GM18861 (cell line): ENCODE data around the gene B3GALNT2.

ENCODE experiments used
- ATAC-seq: cut with Tn5 transposase; IDR thresholded peaks from one replicate; pipeline ENCODE4 v1.9.1; 2021; ENCODE audit not compliant: unreplicated experiment

Gene B3GALNT2

DNA sequence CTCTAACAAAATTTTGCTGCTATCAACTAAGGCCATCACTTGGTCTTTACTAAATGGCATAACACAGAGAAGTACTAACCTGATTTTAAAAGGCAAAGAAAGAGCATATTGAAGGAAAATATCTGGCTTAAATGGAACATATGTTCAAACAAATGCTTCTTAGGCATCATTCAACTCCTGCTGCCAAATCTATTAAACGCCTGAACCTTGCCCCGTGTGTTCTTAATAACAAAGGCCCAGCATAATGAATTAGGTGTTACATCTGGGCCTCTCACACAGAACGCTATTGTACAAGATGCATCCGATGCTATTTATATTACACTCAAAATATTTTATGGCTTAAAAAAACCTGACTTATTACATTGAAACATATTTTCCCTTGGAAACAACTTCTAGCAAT is 48.4 kb downstream of the B3GALNT2 start:
- ATAC-seq = no peak

DNA sequence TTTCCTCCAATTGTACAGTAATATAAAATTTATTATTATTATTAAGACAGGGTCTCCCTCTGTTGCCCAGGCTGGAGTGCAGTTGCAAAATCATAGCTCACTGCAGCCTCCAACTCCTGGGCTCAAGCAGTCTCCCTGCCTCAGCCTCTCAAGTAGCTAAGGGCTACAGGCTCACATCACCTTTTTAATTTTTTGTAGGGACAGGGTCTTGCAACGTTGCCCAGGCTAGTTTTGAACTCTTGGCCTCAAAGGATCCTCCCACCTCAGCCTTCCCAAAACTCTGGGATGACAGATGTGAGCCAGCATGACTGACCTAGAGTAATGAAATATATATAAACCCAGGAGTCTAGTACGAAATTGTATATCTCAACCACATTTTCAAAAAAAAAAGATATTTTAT is 49.2 kb downstream of the B3GALNT2 start:
- ATAC-seq = no peak

DNA sequence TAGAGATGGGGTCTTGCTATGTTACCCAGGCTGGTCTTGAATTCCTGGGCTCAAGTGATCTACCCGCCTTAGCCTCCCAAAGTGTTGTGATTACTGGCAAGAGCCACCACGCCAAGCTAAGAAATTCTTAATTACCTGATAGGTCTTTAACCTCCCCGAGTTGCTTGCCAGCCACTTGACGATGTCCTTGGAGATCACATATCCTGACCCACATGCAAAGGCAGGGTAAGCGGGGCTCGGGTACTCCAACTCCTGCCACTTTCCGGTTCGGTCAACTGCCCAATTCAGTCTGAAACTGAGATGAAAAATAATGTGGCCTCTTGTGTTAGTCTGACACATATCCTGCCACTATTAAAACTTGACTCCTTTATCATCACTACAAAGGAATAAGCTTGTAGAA is 50.2 kb downstream of the B3GALNT2 start:
- ATAC-seq = no peak

DNA sequence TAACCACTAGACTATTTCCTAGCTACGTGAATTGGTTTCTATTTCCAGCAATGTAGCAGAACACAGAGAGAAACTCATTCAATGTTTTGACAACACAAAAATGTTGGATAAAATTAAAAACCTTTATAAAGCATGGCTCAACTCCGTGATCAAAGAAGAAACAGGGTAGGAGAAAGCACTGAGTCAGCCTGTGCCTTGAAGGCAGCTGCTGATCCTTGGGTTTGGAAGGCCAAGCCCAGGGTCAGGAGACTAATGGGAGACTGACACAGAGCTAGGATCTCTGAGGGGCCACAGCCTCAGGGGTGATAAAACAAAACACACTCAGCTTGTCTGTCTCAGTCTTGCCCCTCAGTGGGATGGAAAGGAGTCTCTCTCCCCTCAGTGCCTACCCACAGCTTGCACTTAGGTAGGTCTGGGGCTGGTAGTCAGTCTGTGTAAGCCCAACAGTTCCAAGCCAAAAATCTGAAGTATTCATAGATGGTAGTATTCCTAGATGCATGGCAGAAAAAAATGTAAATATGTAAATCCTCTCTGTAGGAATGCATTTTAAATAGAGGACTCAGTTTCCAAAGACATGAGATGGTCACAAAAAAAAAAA is 53.3 kb downstream of the B3GALNT2 start:
- ATAC-seq = no peak

DNA sequence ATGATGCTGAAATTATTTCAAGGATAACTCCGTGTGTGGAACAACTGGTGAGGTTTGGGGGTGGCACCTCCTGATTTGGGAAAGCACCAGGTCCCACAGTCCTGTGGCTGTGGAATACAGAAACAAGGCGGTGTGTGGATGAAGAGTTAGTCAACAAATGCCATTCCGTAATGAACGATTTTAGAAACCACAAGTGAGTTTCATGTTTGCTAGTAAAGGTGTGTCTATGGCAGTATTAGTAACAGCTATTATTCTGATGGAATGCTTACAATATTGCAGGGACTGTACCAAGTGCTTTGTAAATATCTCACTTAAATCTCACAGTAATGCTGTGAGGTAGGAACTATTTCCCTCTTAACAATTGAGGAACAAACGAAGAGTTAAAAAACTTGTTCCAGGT is 53.8 kb downstream of the B3GALNT2 start:
- ATAC-seq = no peak

DNA sequence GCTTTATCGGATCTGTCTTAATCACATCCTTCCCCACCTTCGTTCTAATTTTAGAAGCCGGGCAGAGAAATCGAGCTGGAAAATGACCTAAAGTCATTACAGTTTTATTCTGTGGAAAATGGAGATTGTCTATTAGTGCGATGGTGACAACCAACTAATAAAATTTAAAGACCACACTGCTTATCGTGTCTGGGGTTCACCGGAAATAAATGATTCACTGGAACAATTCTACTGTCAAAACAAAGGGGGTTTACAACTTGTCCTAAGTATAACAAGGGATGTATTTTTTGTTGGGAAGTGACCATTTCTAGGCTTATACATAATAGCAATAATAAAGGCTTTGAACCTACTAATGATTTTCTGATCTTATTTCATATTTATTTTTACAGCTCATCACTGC is 55.6 kb downstream of the B3GALNT2 start:
- ATAC-seq = no peak

DNA sequence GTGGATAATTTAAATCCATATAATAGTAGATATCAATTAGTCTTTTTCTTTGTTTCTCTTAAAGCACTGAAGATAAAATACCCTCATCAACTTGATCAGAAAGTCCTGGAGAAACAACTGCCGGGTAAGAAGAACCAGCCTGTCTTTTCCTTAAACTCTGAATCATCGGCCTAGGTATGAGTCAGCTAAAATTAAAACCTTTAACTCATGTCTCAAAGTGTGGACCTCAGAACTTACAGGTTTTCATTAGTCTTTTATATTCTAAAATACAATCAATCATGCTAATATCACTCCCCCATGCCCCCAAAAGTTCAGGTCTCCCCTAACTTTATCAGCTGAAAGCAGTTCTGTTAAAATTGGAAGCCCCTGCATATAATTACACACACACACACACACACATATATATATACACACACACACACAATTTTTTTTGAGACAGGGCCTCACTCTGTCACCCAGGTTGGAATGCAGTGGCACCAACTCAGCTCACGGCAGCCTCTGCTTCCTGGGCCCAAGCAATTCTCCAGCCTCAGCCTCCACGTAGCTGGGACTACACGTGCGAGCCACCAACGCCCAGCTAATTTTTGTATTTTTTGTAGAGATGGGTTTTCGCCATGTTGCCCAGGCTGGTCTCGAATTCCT is 61.3 kb downstream of the B3GALNT2 start:
- no peak for ATAC-seq

DNA sequence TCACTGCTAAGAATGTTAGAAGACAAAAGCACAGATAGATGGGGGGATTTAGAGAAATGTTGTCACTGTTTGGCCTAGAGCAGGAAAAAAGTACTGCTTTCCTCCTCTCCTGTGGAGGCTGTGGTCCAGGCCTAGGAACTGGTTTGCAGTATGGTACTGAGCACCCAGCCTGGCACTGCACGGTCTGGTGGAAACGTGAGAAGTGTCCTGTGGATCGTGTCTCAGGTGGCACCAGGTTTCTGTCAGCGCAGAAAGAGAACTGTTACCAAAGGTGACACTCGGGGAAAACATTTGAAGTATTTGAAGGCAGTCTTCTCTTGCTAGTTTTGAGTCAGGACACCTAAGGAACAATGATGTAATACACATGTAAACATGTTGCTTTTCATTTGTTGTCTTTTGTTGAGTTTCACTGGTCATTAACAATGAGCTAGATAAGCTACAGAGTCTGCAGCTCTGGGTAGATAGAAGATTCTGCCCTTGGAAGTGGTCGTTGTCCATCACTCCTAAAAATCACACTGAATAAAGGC is 63.0 kb downstream of the B3GALNT2 start:
- ATAC-seq = no peak

DNA sequence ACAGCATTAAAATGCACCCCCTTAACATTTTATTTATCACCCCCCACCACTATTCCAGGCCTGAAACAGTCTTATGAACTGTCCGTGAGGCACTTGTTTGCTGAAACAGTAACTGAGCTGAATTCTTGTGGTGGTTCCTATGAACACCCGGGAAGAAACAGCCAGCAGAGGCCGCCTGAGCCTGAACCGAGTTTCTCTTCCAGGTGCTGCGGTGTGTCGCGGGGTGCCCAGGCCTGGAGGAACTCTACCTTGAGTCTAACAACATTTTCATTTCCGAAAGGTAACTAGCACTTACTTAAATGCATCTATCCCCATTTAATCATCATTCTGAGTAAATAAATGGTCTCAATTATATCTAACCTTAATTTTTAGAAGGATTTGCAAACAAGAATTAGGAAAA is 70.3 kb downstream of the B3GALNT2 start:
- ATAC-seq = no peak

DNA sequence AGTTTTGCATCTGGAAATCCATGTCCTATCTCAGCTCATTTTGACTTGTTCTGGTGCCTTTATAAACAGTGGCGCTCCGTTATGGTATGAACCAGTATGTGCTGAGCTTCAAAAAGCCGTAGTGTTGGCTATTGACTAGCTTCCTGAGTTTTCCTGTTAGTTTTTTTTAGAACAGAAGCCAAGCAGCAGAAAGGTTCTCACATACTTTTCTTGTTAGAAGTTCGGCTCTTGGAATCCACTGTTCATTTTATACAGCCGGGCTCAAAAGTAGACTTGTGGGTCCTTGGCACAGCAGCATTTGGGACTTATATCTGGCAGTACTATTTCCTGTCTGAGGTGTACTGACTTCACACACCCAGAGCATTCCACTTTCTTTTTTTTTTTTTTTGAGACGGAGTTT is 73.3 kb downstream of the B3GALNT2 start:
- ATAC-seq = no peak

DNA sequence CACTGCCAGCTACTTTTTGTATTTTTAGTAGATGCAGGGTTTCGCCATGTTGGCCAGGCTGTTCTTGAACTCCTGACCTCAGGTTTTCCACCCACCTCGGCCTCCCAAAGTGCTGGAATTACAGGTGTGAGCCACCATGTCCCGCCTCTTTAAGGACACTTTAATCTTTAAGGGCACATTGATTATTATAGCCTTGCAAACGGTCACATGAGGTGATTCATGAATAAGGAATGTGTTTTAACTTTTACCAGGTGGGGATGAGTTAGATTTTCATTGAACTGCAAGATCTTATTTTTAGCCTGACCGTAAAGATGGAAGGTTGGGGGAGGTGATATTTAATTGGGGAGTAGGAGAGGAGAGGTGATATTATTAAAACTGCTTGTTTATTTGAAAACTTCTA is 75.1 kb downstream of the B3GALNT2 start:
- ATAC-seq = no peak

DNA sequence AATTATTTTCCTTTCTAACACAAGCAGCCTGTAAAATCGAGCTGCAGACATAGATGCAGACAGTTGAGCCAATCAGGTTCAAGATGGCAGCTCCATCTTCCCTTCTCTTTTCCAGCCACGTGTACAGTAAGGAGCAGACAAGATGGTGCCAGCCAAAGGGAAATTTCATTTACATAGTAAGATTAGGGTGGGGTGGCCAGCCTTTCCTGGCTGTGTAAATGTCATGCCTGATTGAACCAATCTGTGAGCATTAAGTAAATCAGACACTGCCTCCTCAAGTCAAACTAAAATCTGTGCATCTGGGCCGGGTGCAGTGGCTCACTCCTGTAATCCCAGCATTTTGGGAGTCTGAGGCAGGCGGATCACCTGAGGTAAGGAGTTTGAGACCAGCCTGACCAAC is 76.8 kb downstream of the B3GALNT2 start:
- no peak for ATAC-seq

DNA sequence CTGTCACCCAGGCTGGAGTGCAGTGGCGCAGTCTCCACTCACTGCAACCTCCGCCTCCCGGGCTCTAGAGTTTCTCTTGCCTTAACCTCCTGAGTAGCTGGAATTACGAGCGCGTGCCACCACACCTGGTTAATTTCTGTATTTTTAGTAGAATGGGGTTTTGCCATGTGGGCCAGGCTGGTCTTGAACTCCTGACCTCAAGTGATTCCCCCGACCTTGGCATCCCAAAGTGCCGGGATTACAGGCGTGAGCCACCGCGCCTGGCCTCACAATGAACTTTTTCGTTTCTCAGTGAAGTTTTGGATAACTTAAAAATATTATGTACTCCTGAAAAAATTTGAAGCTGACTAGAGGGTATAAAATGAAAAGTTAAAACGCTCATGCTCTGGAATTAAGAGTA is 77.6 kb downstream of the B3GALNT2 start:
- no peak for ATAC-seq

DNA sequence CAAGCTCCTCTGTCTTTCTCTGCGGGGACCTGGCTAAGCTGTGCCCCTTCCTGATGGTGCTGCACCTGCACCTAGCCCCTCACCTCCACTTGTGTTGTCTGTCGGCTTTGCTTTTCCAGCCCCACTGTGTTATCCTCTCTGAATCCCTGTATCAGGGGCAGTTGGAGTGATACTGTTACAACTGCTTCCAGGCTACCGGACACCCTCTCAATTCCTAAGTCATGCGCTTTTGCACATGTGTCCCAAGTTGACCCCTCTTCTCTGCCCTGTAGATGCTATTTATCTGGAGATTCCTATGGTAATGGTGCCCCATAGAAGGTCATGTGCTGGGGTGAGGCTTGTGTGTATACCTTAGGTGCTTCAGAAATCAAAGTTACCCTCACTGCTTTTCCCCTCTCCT is 78.1 kb downstream of the B3GALNT2 start:
- ATAC-seq = no peak

DNA sequence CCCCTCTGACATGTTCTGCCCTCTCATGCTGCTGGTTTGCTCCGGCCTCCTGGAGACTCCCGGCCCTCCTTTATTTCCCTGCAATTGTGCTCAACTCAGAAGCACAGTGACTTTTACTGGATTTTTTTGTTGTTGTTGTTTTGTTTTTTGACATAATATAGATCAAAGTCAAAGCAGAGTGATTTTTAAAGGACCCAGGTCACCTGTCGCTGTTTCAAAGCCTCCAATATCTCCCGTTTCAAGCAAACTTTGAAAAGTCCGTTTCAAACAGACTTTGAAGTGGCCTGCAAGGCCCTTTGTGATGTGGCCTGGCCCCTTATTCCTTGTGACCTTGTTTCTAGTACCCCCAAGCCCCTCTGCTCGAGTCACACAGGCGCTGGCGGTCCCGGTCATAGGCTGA is 78.9 kb downstream of the B3GALNT2 start:
- no peak for ATAC-seq

DNA sequence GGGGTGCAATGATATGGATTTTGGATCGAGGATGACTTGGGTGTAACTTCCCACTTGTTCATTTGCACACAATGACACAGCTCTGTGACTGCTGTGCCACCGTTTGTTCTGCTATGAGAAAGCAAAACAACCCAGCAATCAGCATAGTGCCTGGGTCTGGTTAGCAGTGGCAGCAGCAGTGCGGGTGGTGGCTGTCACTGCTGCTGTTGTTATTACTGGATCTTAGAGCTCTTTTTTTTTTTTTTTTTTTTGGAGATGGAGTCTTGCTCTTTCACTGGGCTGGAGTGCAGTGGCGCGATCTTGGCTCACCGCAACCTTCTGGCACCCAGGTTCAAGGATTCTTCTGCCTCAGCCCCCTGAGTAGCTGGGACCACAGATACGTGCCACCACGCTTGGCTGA is 80.2 kb downstream of the B3GALNT2 start:
- no peak for ATAC-seq

DNA sequence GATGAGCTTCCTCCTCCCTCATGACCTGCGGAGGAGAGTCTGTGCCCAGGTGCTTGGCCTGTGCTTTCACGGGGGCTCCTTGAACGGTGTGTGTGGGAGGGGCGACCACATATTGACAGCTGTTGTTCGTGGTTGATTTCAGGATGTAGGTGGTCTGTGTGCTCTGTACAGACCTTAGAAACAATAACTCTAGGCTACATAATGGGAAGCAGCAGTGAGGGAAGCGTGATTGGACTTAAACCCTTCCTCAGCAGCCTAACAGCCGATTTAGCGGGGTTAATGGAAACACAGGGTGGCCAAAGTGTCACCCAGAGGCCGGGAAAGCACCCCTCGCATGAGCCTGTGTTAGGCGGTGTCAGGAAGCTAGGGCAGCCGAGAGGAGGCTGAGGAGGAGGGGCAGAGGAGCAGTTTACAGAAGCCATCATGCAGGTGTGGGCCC is 81.0 kb downstream of the B3GALNT2 start:
- ATAC-seq = peak; percentile 70

DNA sequence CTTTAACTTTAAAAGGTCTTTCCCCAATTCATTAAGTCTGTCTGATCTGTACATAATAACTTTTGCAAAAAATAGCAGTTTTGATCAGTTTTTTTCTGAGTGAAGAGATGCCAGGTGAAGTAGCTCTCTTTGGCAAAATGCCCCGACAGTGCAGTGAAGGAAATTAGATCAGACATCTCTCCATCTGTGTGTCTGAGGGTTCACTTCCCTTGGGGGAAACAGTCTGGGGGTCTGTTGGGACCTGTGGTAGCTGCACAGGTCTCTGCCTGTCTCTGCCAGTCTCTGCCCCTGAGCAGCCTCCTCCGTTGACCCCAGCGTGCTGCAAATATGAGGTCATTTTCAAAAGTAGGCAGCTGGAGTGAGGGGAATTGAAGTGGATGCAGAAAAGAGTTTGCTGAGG is 82.5 kb downstream of the B3GALNT2 start:
- no peak for ATAC-seq

DNA sequence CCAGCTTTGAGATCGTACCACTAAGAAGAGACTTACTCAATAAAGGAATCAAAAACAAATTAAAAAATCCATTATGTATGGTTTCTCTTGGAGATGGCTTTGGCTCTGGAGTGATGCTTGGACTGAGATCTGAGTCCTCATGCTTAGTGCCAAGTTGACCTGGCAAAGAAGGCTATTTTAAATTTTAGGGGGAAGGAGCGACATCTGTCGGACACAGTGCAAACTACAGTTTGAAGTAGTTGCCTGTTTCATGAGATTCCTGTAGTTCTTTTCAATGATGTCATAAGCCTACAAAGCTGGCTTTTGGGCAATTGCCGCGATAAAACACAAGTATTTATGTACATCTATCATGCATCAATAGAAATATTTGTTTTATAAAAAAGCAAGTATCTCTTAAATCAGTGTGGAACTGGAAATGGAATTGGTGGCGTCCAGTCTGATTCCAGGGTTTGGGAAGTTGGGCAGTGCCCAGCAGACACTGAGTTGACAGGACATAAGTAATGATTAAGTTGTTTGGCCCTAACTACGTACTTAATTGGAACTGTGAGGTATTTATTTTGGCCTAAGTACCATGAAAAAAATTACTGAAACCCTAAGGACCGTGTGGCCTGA is 87.1 kb downstream of the B3GALNT2 start:
- no peak for ATAC-seq

DNA sequence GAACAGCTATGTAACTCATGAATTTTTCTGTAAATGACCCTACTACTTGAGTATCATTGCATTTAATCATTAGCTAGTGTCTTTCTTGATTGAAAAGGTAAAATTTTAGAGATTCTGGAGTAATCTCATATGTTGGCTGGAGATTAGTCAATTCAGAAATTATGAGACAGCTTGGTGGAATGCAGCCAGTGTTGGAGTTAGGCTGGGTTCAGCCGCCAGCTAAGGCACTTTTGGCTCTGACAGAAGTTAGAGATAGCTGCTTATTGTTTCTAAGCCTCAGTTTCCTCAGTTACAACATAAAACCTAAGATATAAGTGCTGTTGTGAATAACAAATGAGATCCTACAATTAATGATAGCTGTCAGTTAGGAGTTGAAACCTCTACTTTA is 87.6 kb downstream of the B3GALNT2 start:
- no peak for ATAC-seq

DNA sequence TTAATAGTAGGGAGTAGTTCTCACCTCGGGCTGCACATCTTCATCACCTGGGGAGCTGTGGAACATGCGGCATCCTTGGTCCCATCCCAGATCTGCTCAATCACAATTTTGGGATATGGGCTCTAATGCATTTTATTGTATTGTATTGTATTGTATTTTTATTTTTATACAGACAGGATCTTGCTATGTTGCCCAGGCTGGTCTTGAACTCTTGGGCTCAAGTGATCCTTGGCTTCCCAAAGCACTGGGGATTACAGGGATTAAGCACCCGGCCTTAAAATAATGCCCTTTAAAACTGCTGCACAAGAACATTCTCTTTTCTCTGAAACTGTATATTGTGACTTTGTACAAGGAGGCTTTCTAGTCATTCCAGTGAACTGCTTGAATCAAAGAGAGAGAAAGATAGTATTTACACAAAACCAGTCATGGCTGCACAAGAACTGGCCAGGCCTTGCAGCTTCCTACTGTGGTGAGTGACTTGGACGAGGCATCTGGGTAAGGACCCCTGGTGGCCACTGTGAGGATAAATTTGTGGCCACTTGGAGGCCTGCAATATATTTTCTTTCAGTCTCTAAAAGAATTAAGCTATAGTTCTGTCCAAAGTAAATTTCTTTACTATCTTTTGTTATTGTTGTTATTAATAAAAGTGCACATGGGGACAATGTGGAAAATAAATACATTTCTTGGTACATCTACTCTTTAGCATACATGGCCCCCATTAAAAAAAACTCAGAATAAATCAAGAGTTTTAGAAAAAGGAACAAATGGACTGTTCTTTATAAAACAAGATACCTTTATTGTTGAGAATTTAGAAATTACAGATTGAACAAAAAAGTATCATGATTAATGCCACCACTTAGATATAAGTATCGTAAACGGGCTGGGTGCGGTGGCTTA is 89.0 kb downstream of the B3GALNT2 start:
- peak; percentile 78 for ATAC-seq
